NCI-H510A treated with DMSO at 0.1 percent for 48 hours (cell line): ENCODE data around the gene FCER1A.
"Not testable (repeated sequence)": the region's sequence is repeated elsewhere in the genome, so short reads cannot be mapped to it uniquely, and the experiment has no call there.

Experiments used
- DNase-seq: peaks from one replicate; lab custom pipeline; 2025; lab: John Stamatoyannopoulos, UW

The FCER1A gene

GRCh38 chr1:159302095-159302494 lies at the start of gene FCER1A:
FCER1A (plus strand) TSS chr1:159302336; CDS start chr1:159302365, 29 bp downstream.
- no peak for DNase-seq

- DNase-seq = no peak
Observed at GRCh38 chr1:159261311-159261710, 40.8 kb upstream of the FCER1A start.

GRCh38 chr1:159261721-159262494 lies 40.2 kb upstream of the FCER1A start:
- DNase-seq = no peak

- no peak for DNase-seq
Observed at GRCh38 chr1:159266832-159267231, 35.3 kb upstream of the FCER1A start.

GRCh38 chr1:159274631-159275030 lies 27.5 kb upstream of the FCER1A start:
- DNase-seq = no peak

GRCh38 chr1:159275891-159276290 lies 26.2 kb upstream of the FCER1A start:
- DNase-seq = no peak

GRCh38 chr1:159279773-159280172 lies 22.4 kb upstream of the FCER1A start:
- no peak for DNase-seq

- DNase-seq = no peak
Observed at GRCh38 chr1:159282118-159282517, 20.0 kb upstream of the FCER1A start.

GRCh38 chr1:159289060-159289459 lies 13.1 kb upstream of the FCER1A start:
- no peak for DNase-seq

GRCh38 chr1:159291424-159291823 lies 10.7 kb upstream of the FCER1A start:
- DNase-seq = no peak

GRCh38 chr1:159296706-159297375 lies 5.3 kb upstream of the FCER1A start:
- DNase-seq = no peak

GRCh38 chr1:159300146-159300545 lies 2.0 kb upstream of the FCER1A start:
- DNase-seq = no peak

- DNase-seq = no peak
Observed at GRCh38 chr1:159307346-159308020, 5.3 kb downstream of the FCER1A start.

GRCh38 chr1:159311679-159312078 lies 9.5 kb downstream of the FCER1A start:
- no peak for DNase-seq

GRCh38 chr1:159315381-159315780 lies 13.2 kb downstream of the FCER1A start:
- DNase-seq = no peak

GRCh38 chr1:159318784-159319551 lies 16.8 kb downstream of the FCER1A start:
- no peak for DNase-seq

GRCh38 chr1:159334797-159335196 lies 32.7 kb downstream of the FCER1A start:
- no peak for DNase-seq

- DNase-seq = no peak
Observed at GRCh38 chr1:159338018-159338417, 35.9 kb downstream of the FCER1A start.

- DNase-seq = no peak
Observed at GRCh38 chr1:159339536-159339935, 37.4 kb downstream of the FCER1A start.

GRCh38 chr1:159341736-159342135 lies 39.6 kb downstream of the FCER1A start:
- no peak for DNase-seq

- DNase-seq = no peak
Observed at GRCh38 chr1:159342761-159343425, 40.8 kb downstream of the FCER1A start.

- DNase-seq = not testable (repeated sequence)
Observed at GRCh38 chr1:159349374-159349773, 47.2 kb downstream of the FCER1A start.
